GM18526 (cell line): Measurements from ENCODE around the gene COG8.

Experiments
- POLR2A ChIP-seq: IDR thresholded peaks from 3 replicates; pipeline ENCODE4 v1.6.1; 2011; ENCODE audit not compliant: insufficient read length; ENCODE audit errors: extremely low read depth

Gene COG8

GRCh38 chr16:69327585-69328310 is 11.6 kb downstream of the COG8 start:
- no peak for TF ChIP-seq POLR2A

GRCh38 chr16:69326172-69326873 is 13.0 kb downstream of the COG8 start:
- no peak for TF ChIP-seq POLR2A

DNA sequence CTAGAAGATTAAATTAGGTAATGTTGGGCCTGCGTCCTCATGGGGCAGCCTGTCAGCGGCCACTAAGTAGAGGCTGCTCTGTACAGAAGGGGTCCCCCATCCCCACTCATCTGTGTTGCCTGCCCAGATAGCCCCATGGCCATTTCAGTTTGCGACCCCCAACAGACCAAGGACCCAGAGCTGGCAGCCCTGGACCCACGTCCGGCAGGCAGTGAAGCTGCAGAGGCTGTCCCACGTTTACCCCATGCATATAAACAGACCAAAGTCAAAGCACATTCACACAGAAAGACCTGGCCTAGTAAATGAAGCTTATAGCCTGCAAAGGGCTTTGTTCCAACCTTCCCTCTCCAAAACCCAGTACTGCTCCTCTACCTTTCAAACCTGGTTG is 13.6 kb downstream of the COG8 start:
- no peak for TF ChIP-seq POLR2A

- TF ChIP-seq POLR2A, result no peak
Observed at GRCh38 chr16:69324585-69325253, 14.6 kb downstream of the COG8 start.

DNA sequence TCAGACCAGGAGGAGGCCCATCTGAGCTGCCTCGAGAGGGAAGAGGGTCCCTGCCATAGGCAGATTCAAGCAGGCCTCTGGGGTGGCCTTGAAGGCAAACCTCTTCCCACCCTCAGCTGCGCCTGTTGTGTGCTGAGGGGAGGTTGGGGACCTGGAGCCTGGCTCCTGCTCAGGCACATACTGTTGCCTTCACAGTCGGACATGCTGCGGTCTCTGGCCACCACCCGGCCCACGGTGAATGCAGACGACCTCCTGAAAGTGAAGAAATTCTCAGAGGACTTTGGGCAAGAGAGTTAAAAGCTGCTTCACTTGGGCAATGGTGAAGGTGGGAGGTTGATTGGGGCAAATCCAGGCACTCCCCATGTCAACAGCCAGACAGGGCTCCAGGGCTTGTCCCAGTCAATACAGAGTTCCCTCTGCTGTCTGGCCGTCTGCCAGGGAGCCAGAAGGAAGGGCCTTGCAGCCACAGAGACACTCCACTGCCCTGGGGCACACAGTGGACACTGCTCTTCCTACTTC is 15.3 kb downstream of the COG8 start:
- no peak for TF ChIP-seq POLR2A

DNA sequence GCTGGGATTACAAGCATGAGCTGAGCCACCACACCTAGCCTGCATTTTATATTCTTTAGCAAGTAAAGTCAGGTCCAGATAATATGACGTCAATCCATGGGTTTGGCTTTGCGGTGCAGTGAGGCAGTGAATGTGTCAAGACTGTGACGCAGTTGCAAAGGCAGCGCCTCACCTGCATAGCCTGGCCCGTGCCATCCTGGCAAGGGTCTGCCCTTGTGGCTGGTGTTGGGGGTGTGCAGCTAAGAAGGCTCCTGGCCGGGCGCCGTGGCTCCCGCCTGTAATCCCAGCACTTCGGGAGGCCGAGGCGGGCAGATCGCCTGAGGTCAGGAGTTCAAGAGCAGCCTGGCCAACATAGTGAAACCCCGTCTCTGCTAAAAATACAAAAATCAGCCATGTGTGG is 15.9 kb downstream of the COG8 start:
- TF ChIP-seq POLR2A, result no peak

- no peak for TF ChIP-seq POLR2A
Observed at GRCh38 chr16:69322343-69322742, 17.0 kb downstream of the COG8 start.

DNA sequence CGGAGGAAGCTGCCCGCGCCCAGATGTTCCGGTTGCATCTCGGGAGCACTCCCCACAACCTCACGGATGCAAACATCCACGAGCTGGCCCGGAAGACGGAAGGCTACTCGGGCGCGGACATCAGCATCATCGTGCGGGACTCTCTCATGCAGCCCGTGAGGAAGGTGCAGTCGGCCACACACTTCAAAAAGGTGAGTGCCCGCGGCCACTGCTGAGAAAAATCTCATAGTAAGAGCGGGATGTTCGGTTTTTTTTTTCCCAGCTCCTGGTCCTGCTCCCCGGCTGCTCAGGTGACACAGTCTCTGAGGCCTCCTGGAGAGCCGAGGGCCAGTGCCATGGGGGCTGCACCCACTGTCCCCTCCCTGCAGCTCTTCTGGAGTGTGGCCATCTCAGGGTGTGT is 18.3 kb downstream of the COG8 start:
- TF ChIP-seq POLR2A, result no peak

DNA sequence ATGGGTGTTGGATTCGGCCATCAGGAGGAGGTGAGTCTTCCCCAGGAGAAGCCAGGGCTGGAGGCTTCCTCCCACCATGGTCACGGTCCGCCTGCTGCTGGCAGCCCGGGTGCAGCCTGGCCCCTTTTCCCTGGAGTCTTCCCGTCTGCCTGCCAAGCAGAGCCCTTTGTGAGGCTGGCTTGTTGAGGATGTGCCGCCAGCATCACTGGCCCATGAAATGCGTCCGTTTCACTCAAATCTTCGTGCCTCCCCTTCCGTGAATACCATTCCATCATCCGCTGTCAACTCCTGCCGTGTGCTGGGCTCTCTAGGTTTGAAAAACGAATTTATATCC is 18.7 kb downstream of the COG8 start:
- no peak for TF ChIP-seq POLR2A

- TF ChIP-seq POLR2A, result no peak
Observed at GRCh38 chr16:69319826-69320739, 19.3 kb downstream of the COG8 start.

DNA sequence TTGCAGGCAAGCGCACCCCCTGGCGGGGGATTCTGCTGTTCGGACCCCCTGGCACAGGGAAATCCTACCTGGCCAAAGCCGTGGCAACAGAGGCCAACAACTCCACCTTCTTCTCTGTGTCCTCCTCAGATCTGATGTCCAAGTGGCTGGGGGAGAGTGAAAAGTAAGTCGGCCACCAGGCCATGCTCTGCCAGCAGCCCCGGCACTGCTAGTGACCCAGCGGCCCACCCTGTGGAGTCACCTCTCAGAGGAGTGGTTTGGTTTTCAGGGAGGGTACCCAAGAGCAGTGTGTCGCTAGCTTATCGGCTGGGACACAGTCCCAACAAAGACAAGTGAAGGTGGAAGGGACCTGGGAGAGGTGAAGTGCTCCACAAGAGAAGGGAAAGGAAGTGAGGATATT is 20.0 kb downstream of the COG8 start:
- no peak for TF ChIP-seq POLR2A

DNA sequence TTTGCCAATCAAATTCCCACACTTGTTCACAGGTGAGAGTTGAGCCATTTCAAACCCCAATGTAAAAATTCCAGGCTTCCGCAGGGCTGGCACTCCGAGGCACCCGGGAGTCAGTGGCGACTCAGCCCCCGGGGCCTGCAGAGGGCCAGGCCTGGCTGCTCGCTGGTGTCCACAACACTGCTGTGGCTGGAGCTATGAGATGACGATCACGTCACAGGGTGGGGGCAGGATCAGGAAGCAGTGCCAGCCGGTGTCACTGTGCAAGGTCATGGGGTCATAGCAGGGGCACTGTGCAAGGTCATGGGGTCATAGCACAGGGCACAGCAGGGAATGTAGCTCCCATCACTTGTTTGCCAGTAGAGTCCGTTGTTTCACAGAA is 20.5 kb downstream of the COG8 start:
- no peak for TF ChIP-seq POLR2A

GRCh38 chr16:69318177-69318910 is 21.0 kb downstream of the COG8 start:
- TF ChIP-seq POLR2A, result no peak

DNA sequence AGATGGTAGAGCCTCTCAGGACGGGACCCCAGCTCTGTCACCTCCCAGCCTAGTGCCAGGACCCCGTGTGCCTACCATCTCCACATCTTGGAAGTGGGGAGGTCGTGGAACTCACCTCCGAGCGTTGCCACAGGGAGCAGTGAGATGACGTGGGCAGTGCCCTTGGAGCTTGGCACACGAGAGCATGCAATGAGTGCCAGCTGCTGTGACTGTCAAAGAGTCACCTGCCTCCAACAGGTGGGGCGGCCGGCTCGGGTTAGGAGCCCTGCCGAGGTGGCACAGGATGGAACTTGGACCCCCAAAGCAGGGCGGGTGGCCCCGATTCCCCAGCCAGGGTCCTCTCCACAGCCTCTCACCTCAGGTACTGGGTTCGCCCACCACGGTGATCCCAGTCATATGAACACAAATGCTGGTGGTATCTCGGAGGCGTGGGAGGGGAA is 22.7 kb downstream of the COG8 start:
- TF ChIP-seq POLR2A, result no peak

GRCh38 chr16:69315486-69316311 is 23.7 kb downstream of the COG8 start:
- TF ChIP-seq POLR2A, result no peak
